Neural progenitor cell (in vitro differentiated cells): ENCODE results near the gene BPIFB2. TPM values are rescaled to one million over a fixed set of nuclear protein-coding genes. Genes with fewer than 3 reads are reported as not detected.

Experiments used
- DNase-seq: peaks from one replicate; pipeline ENCODE4 v3.0.0-alpha.2; 2016; ENCODE audit warnings: low spot score
- H2AFZ ChIP-seq: fragments of 200-600 bp; sonication (generic); replicated peaks from 2 replicates; pipeline ENCODE4 v1.6.1; 2016; ENCODE audit warnings: antibody characterized with exemption
- H3F3A ChIP-seq: fragments of 200-600 bp; sonication (generic); 2 replicates; pipeline ENCODE4 v1.6.1; 2016; ENCODE audit warnings: antibody characterized with exemption, low read depth
- H3K27ac ChIP-seq: fragments of 200-600 bp; sonication (generic); 2 replicates; pipeline ENCODE4 v1.5.1; 2016; ENCODE audit warnings: mild to moderate bottlenecking
- H3K27me3 ChIP-seq: fragments of 200-600 bp; sonication (generic); 2 replicates; pipeline ENCODE4 v1.6.1; 2016; ENCODE audit warnings: mild to moderate bottlenecking, moderate library complexity
- H3K36me3 ChIP-seq: fragments of 200-600 bp; sonication (generic); 2 replicates; pipeline ENCODE4 v1.5.1; 2016
- H3K4me1 ChIP-seq: fragments of 200-600 bp; sonication (generic); 2 replicates; pipeline ENCODE4 v1.6.1; 2016; ENCODE audit warnings: mixed run types
- H3K4me2 ChIP-seq: fragments of 200-600 bp; sonication (generic); 2 replicates; pipeline ENCODE4 v1.6.1; 2016
- H3K4me3 ChIP-seq: fragments of 200-600 bp; sonication (generic); 2 replicates; pipeline ENCODE4 v1.5.1; 2016
- H3K79me2 ChIP-seq: fragments of 200-600 bp; sonication (generic); 2 replicates; pipeline ENCODE4 v1.6.1; 2016; ENCODE audit warnings: low read depth
- H3K9ac ChIP-seq: fragments of 200-600 bp; sonication (generic); 2 replicates; pipeline ENCODE4 v1.6.1; 2016
- H3K9me3 ChIP-seq: fragments of 200-600 bp; sonication (generic); 2 replicates; pipeline ENCODE4 v1.5.1; 2016; ENCODE audit warnings: low read depth
- H4K20me1 ChIP-seq: fragments of 200-600 bp; sonication (generic); 2 replicates; pipeline ENCODE4 v1.6.1; 2016; ENCODE audit warnings: low read depth
- H3K27ac Mint-ChIP-seq: 3 replicates; pipeline ENCODE4 v1.8.0; 2021; ENCODE audit warnings: mixed read lengths
- H3K27me3 Mint-ChIP-seq: 2 replicates; pipeline ENCODE4 v1.8.0; 2022; ENCODE audit warnings: low read depth, mild to moderate bottlenecking, inconsistent platforms, moderate library complexity, mixed read lengths; ENCODE audit not compliant: insufficient read depth
- H3K36me3 Mint-ChIP-seq: 3 replicates; pipeline ENCODE4 v1.8.0; 2021; ENCODE audit warnings: mixed read lengths
- H3K4me1 Mint-ChIP-seq: 3 replicates; pipeline ENCODE4 v1.8.0; 2021; ENCODE audit warnings: mixed read lengths
- H3K4me3 Mint-ChIP-seq: 3 replicates; pipeline ENCODE4 v1.8.0; 2021; ENCODE audit warnings: mild to moderate bottlenecking, moderate library complexity, mixed read lengths
- H3K9me3 Mint-ChIP-seq: 3 replicates; pipeline ENCODE4 v1.8.0; 2020; ENCODE audit warnings: mixed read lengths
- CTCF ChIP-seq: fragments of 200-600 bp; sonication (generic); IDR thresholded peaks from 2 replicates; pipeline ENCODE4 v1.5.1; 2017; ENCODE audit warnings: antibody characterized with exemption, mild to moderate bottlenecking
- EZH2 ChIP-seq: fragments of 200-600 bp; sonication (generic); IDR thresholded peaks from 2 replicates; pipeline ENCODE4 v1.6.1; 2017; ENCODE audit warnings: antibody characterized with exemption, mild to moderate bottlenecking, moderate library complexity
- EZH2phosphoT487 ChIP-seq: fragments of 200-600 bp; sonication (generic); IDR thresholded peaks from 2 replicates; pipeline ENCODE4 v1.6.1; 2017; ENCODE audit warnings: antibody characterized with exemption
- total RNA-seq: library from RNA; depleted of rRNA; stranded (reverse); fragments of >200 nt; gene quantifications from 2 replicates; pipeline ENCODE4 v1.2.3, GENCODE V29; 2015; ENCODE audit warnings: low replicate concordance

Gene BPIFB2
- total RNA-seq, 1 donor from 2014 or later, result not detected

DNA sequence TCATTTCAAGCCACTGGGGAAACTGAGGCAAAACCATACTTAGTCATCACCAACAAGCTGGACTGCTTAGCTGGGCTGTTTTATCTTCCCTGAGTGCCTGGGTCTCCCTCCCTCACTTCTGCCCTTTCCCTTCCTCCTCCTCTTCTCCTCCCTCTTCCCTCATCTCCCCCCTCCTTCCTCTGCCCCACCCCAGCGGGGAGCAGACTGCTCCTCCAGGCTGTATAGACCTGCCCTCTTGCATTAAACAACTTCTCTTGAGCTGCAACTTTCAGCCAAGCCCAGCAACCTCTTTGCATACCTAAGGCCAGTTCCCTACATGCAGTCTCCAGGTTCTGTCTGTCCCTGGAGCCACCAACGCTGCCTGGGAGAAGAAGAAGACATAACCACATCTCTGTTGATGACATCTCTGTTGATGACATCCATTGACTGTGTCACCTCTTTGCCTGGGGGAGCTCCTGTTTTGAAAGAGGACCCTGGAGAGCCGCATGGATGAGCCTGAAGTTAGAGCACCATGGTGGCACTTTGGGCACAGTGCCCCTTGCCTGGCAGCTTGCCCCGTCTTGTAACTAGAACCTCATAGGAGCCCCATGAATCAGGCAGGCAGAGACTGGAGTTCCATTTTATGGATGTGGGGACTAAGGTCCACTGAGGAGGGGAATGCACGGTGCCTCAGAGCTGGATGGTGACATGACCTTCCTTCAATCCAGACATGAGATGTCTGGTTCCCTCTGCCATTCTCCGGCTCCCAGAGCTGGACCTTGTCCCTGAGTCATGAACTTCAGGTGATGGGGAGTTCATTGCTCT lies 16.1 kb downstream of the BPIFB2 start:
- H3K4me3 ChIP-seq, result no peak overlapping the region
- Mint-ChIP-seq H3K4me1 (no peaks in the 10 kb centered on the region), H3K9me3 (no peaks in the 10 kb centered on the region), H3K4me3 (no peak overlapping the region), H3K36me3 (no peaks in the 10 kb centered on the region), H3K27ac (no peak overlapping the region), H3K27me3 (peaks cover 14% of the 10 kb centered on the region)
- H3K79me2 ChIP-seq, result no peaks in the 10 kb centered on the region
- H3K9me3 ChIP-seq, result no peaks in the 10 kb centered on the region
- no peak overlapping the region for H2AFZ ChIP-seq
- H4K20me1 ChIP-seq, result no peaks in the 10 kb centered on the region
- TF ChIP-seq EZH2, result no peak
- no peak for TF ChIP-seq CTCF
- no peak for TF ChIP-seq EZH2phosphoT487
- no peak overlapping the region for H3K9ac ChIP-seq
- H3K27me3 ChIP-seq, result peaks cover 24% of the 10 kb centered on the region
- no peak for DNase-seq
- H3K36me3 ChIP-seq, result no peaks in the 10 kb centered on the region
- no peak overlapping the region for H3K4me2 ChIP-seq
- no peaks in the 10 kb centered on the region for H3F3A ChIP-seq
- no peak overlapping the region for H3K27ac ChIP-seq
- no peaks in the 10 kb centered on the region for H3K4me1 ChIP-seq

- H3K27me3 ChIP-seq, result peaks cover 24% of the 10 kb centered on the region
- no peaks in the 10 kb centered on the region for H3K9me3 ChIP-seq
- TF ChIP-seq EZH2, result no peak
- H3K36me3 ChIP-seq, result no peaks in the 10 kb centered on the region
- H3K4me2 ChIP-seq, result no peak overlapping the region
- Mint-ChIP-seq H3K36me3 (no peaks in the 10 kb centered on the region), H3K4me3 (no peak overlapping the region), H3K27ac (no peak overlapping the region), H3K9me3 (no peaks in the 10 kb centered on the region), H3K27me3 (peaks cover 11% of the 10 kb centered on the region), H3K4me1 (no peaks in the 10 kb centered on the region)
- no peaks in the 10 kb centered on the region for H3F3A ChIP-seq
- no peak overlapping the region for H3K27ac ChIP-seq
- no peak for DNase-seq
- H4K20me1 ChIP-seq, result no peaks in the 10 kb centered on the region
- H2AFZ ChIP-seq, result no peak overlapping the region
- H3K4me1 ChIP-seq, result no peaks in the 10 kb centered on the region
- no peaks in the 10 kb centered on the region for H3K79me2 ChIP-seq
- H3K4me3 ChIP-seq, result no peak overlapping the region
- no peak overlapping the region for H3K9ac ChIP-seq
Measured at GRCh38 chr20:33024243-33024560, 16.7 kb downstream of the BPIFB2 start.

GRCh38 chr20:33024609-33025317 lies 17.3 kb downstream of the BPIFB2 start:
- no peak overlapping the region for H3K4me3 ChIP-seq
- no peak overlapping the region for H3K9ac ChIP-seq
- H3K4me2 ChIP-seq, result no peak overlapping the region
- peaks cover 24% of the 10 kb centered on the region for H3K27me3 ChIP-seq
- H3K27me3 Mint-ChIP-seq, result peaks cover 9% of the 10 kb centered on the region
- H3F3A ChIP-seq, result no peaks in the 10 kb centered on the region
- no peaks in the 10 kb centered on the region for H3K79me2 ChIP-seq
- H3K9me3 Mint-ChIP-seq, result no peaks in the 10 kb centered on the region
- H3K36me3 Mint-ChIP-seq, result no peaks in the 10 kb centered on the region
- no peaks in the 10 kb centered on the region for H4K20me1 ChIP-seq
- H3K9me3 ChIP-seq, result no peaks in the 10 kb centered on the region
- no peak overlapping the region for H3K27ac Mint-ChIP-seq
- H3K4me1 Mint-ChIP-seq, result no peaks in the 10 kb centered on the region
- no peaks in the 10 kb centered on the region for H3K36me3 ChIP-seq
- H3K4me1 ChIP-seq, result no peaks in the 10 kb centered on the region
- no peak for TF ChIP-seq CTCF
- no peak for TF ChIP-seq EZH2phosphoT487
- no peak for TF ChIP-seq EZH2
- H3K4me3 Mint-ChIP-seq, result no peak overlapping the region
- H2AFZ ChIP-seq, result no peak overlapping the region
- H3K27ac ChIP-seq, result no peak overlapping the region
- no peak for DNase-seq
